Vagina (tissue), 2 donors: Measurements from ENCODE around the gene KLF3. TPM values are rescaled to one million over a fixed set of nuclear protein-coding genes. Genes with fewer than 3 reads are reported as not detected.

ENCODE experiments used
- DNase-seq, 2 donors: peaks; one replicate each; pipeline ENCODE4 v3.0.0-alpha.2; 2017; ENCODE audit errors: extremely low spot score in 2 of 2
- H3K27ac ChIP-seq: fragments of 200-600 bp; sonication (generic); one replicate; pipeline ENCODE4 v1.5.1; 2019
- H3K27me3 ChIP-seq: fragments of 200-600 bp; sonication (generic); one replicate; pipeline ENCODE4 v1.5.1; 2019
- H3K36me3 ChIP-seq, 2 donors: fragments of 200-600 bp; sonication (generic); one replicate each; pipeline ENCODE4 v1.5.1; 2017 to 2019
- H3K4me1 ChIP-seq: fragments of 200-600 bp; sonication (generic); one replicate; pipeline ENCODE4 v1.5.1; 2019
- H3K4me3 ChIP-seq, 2 donors: fragments of 200-600 bp; sonication (generic); 1 replicate in 1 of 2; 2 replicates in 1 of 2; pipeline ENCODE4 v1.5.1; 2016 to 2019
- H3K9me3 ChIP-seq: fragments of 200-600 bp; sonication (generic); one replicate; pipeline ENCODE4 v1.5.1; 2019
- POLR2A ChIP-seq, 2 donors: fragments of 450-650 bp; IDR thresholded peaks; one replicate each; pipeline ENCODE4 v1.6.1; 2017; ENCODE audit warnings: antibody characterized with exemption in 2 of 2, mild to moderate bottlenecking in 2 of 2, moderate library complexity in 2 of 2
- POLR2AphosphoS5 ChIP-seq, 2 donors: sonication (generic); formaldehyde crosslinking; IDR thresholded peaks; one replicate each; pipeline ENCODE4 v1.9.0; 2017; ENCODE audit warnings: antibody characterized with exemption in 2 of 2, mild to moderate bottlenecking in 2 of 2, low read depth in 1 of 2; ENCODE audit not compliant: insufficient read depth in 1 of 2
- intact Hi-C: fragments of 100-400 bp; cut with DNase I; formaldehyde crosslinking; loops from one replicate; pipeline ENCODE4 v1.15.1; 2023
- total RNA-seq: library from RNA; depleted of rRNA; stranded (reverse); fragments of >200 nt; gene quantifications from one replicate; pipeline ENCODE4 v1.2.3, GENCODE V29; 2016
- TF ChIP-seq, protein P1 (sequence below), 3 experiments: fragments of 450-650 bp in 2 of 3; fragments of 200-600 bp in 1 of 3; sonication (generic) in 1 of 3; IDR thresholded peaks; one replicate each; pipeline ENCODE4 v1.5.1; 2017 to 2019; ENCODE audit warnings: antibody characterized with exemption in 3 of 3, mild to moderate bottlenecking in 2 of 3, moderate library complexity in 2 of 3

KLF3 gene
- total RNA-seq, 1 donor from 2014 or later, result 85.4 TPM

GRCh38 chr4:38694330-38694729 is 30.3 kb downstream of the KLF3 start:
- H3K4me3 ChIP-seq, result no peak overlapping the region
- no peaks in the 10 kb centered on the region for H3K27me3 ChIP-seq
- H3K36me3 ChIP-seq, result peaks cover 0 to 59% of the 10 kb centered on the region in 2 donors
- no peak overlapping the region for H3K27ac ChIP-seq
- peaks cover 41% of the 10 kb centered on the region for H3K4me1 ChIP-seq
- intact Hi-C loops, result no loop called here
- TF ChIP-seq POLR2A (IDR thresholded peaks at IDR 0.05), result no peak
- TF ChIP-seq POLR2AphosphoS5 (IDR thresholded peaks at IDR 0.05; ENCODE audit: insufficient read depth in 1 of 2, low read depth in 1 of 2), result no peak
- TF ChIP-seq, protein P1, sequence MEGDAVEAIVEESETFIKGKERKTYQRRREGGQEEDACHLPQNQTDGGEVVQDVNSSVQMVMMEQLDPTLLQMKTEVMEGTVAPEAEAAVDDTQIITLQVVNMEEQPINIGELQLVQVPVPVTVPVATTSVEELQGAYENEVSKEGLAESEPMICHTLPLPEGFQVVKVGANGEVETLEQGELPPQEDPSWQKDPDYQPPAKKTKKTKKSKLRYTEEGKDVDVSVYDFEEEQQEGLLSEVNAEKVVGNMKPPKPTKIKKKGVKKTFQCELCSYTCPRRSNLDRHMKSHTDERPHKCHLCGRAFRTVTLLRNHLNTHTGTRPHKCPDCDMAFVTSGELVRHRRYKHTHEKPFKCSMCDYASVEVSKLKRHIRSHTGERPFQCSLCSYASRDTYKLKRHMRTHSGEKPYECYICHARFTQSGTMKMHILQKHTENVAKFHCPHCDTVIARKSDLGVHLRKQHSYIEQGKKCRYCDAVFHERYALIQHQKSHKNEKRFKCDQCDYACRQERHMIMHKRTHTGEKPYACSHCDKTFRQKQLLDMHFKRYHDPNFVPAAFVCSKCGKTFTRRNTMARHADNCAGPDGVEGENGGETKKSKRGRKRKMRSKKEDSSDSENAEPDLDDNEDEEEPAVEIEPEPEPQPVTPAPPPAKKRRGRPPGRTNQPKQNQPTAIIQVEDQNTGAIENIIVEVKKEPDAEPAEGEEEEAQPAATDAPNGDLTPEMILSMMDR (IDR thresholded peaks at IDR 0.05), result no peak
- H3K9me3 ChIP-seq, result no peaks in the 10 kb centered on the region
- no peak for DNase-seq

- no peak overlapping the region for H3K4me3 ChIP-seq
- intact Hi-C loops, result no loop called here
- H3K36me3 ChIP-seq, result peaks cover 0 to 44% of the 10 kb centered on the region in 2 donors
- no peaks in the 10 kb centered on the region for H3K27me3 ChIP-seq
- H3K4me1 ChIP-seq, result peaks cover 36% of the 10 kb centered on the region
- H3K9me3 ChIP-seq, result no peaks in the 10 kb centered on the region
- no peak for DNase-seq
- TF ChIP-seq, protein P1 (IDR thresholded peaks at IDR 0.05), result no peak
- TF ChIP-seq POLR2A (IDR thresholded peaks at IDR 0.05) (no peak), POLR2AphosphoS5 (IDR thresholded peaks at IDR 0.05; ENCODE audit: insufficient read depth in 1 of 2, low read depth in 1 of 2) (no peak)
- H3K27ac ChIP-seq, result no peak overlapping the region
These were observed 31.8 kb downstream of the KLF3 start for GRCh38 chr4:38695809-38696208.

GRCh38 chr4:38696697-38697096 is 32.7 kb downstream of the KLF3 start:
- Histone ChIP-seq H3K9me3 (no peaks in the 10 kb centered on the region), H3K4me3 (no peak overlapping the region), H3K4me1 (peaks cover 27% of the 10 kb centered on the region), H3K27ac (no peak overlapping the region), H3K27me3 (no peaks in the 10 kb centered on the region), H3K36me3 (peaks cover 0 to 39% of the 10 kb centered on the region in 2 donors)
- TF ChIP-seq, protein P1 (IDR thresholded peaks at IDR 0.05), result no peak
- TF ChIP-seq POLR2AphosphoS5 (IDR thresholded peaks at IDR 0.05; ENCODE audit: insufficient read depth in 1 of 2, low read depth in 1 of 2) (no peak), POLR2A (IDR thresholded peaks at IDR 0.05) (no peak)
- DNase-seq, result no peak
- intact Hi-C loops, result no loop called here

GRCh38 chr4:38698176-38698575 is 34.2 kb downstream of the KLF3 start:
- intact Hi-C loops, result no loop called here
- no peak for DNase-seq
- Histone ChIP-seq H3K4me3 (no peak overlapping the region), H3K4me1 (peaks cover 17% of the 10 kb centered on the region), H3K9me3 (no peaks in the 10 kb centered on the region), H3K36me3 (peaks cover 0 to 39% of the 10 kb centered on the region in 2 donors), H3K27ac (no peak overlapping the region), H3K27me3 (no peaks in the 10 kb centered on the region)
- TF ChIP-seq POLR2A (IDR thresholded peaks at IDR 0.05) (no peak), POLR2AphosphoS5 (IDR thresholded peaks at IDR 0.05; ENCODE audit: insufficient read depth in 1 of 2, low read depth in 1 of 2) (no peak)
- TF ChIP-seq, protein P1 (IDR thresholded peaks at IDR 0.05), result no peak

DNA sequence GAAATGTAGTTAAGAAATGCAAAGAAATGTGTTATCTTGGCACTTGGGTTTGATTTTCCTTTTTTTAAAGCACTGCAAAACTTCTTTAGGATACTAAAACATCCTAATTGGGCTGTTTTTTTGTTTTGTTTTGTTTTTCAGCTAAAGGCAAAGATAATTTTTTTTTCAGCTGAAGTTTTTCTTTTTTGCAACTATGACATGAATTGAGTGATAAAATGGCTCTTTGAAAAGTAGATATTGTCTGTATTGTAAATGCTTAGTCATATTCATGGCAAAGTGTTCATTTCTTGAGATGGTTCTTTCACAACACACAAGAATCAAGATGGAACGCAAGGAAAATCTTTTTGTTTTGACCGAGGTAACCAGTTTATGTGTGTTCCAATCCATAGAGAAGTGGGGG is 35.1 kb downstream of the KLF3 start:
- H3K4me1 ChIP-seq, result peaks cover 17% of the 10 kb centered on the region

More for the DNA sequence above, 35.1 kb downstream of the KLF3 start:
- DNase-seq, result no peak
- H3K27ac ChIP-seq, result no peak overlapping the region
- no peaks in the 10 kb centered on the region for H3K9me3 ChIP-seq
- H3K27me3 ChIP-seq, result no peaks in the 10 kb centered on the region
- TF ChIP-seq POLR2AphosphoS5 (IDR thresholded peaks at IDR 0.05; ENCODE audit: insufficient read depth in 1 of 2, low read depth in 1 of 2) (no peak), POLR2A (IDR thresholded peaks at IDR 0.05) (no peak)
- TF ChIP-seq, protein P1 (IDR thresholded peaks at IDR 0.05), result no peak
- peaks cover 0 to 39% of the 10 kb centered on the region in 2 donors for H3K36me3 ChIP-seq
- no peak overlapping the region for H3K4me3 ChIP-seq
- intact Hi-C loops, result no loop called here
